Choroid plexus epithelial cell (primary cell): ENCODE results near the gene ZNF467.

Experiments used
- DNase-seq: peaks from one replicate; pipeline ENCODE4 v3.0.0-alpha.2; 2010; ENCODE audit warnings: low read depth
- H3K4me3 ChIP-seq: 2 replicates; pipeline ENCODE4 v1.5.1; 2011; ENCODE audit warnings: low read depth, mild to moderate bottlenecking, control low read depth, low read length, moderate library complexity
- CTCF ChIP-seq: conservative IDR thresholded peaks from 2 replicates; pipeline ENCODE4 v1.5.1; 2011; ENCODE audit warnings: low read depth, mild to moderate bottlenecking, control low read depth, inconsistent platforms, low read length, moderate library complexity

ZNF467 gene

GRCh38 chr7:149788300-149788851 lies 15.0 kb upstream of the ZNF467 start:
- no peak for TF ChIP-seq CTCF
- DNase-seq, result no peak
- no peak overlapping the region for H3K4me3 ChIP-seq

- peak; percentile 39 for TF ChIP-seq CTCF
- no peak overlapping the region for H3K4me3 ChIP-seq
- no peak for DNase-seq
Observed at GRCh38 chr7:149787428-149788299, 14.3 kb upstream of the ZNF467 start.

GRCh38 chr7:149785983-149786382 lies 12.6 kb upstream of the ZNF467 start:
- DNase-seq, result no peak
- TF ChIP-seq CTCF, result no peak
- no peak overlapping the region for H3K4me3 ChIP-seq

GRCh38 chr7:149785402-149785801 lies 12.0 kb upstream of the ZNF467 start:
- DNase-seq, result no peak
- H3K4me3 ChIP-seq, result no peak overlapping the region
- no peak for TF ChIP-seq CTCF

GRCh38 chr7:149784251-149784608 lies 10.8 kb upstream of the ZNF467 start:
- no peak for DNase-seq
- no peak overlapping the region for H3K4me3 ChIP-seq
- no peak for TF ChIP-seq CTCF

GRCh38 chr7:149783386-149784250 lies 10.2 kb upstream of the ZNF467 start:
- no peak for DNase-seq
- no peak for TF ChIP-seq CTCF
- no peak overlapping the region for H3K4me3 ChIP-seq
